Coronary artery (tissue), 2 donors: ENCODE results near the gene MAP2K5.

Experiments
- DNase-seq: peaks from one replicate; pipeline ENCODE4 v3.0.0-alpha.2; 2017; ENCODE audit warnings: low spot score
- H3K27ac ChIP-seq, 2 donors: fragments of 200-600 bp; sonication (generic); one replicate each; pipeline ENCODE4 v1.5.1; 2016 to 2019
- H3K4me3 ChIP-seq: fragments of 200-600 bp; sonication (generic); 2 replicates; pipeline ENCODE4 v1.5.1; 2016; ENCODE audit warnings: mild to moderate bottlenecking, moderate library complexity
- TF ChIP-seq, protein P1 (sequence below): fragments of 200-600 bp; sonication (generic); IDR thresholded peaks from one replicate; pipeline ENCODE4 v1.5.1; 2019; ENCODE audit warnings: antibody characterized with exemption

The MAP2K5 gene

DNA sequence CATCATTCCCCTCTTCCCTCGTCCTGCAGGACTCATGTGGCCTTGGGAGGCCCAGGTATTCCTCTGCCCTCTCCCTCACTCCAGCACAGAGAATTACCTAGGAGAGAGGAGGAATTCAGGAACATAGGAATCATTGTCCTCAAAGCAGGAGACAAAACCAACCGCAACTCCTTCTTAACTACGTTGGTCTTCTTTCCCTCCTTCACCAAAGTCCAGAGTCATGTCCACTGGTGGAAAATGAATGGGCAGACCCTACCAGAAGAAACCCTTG lies 227.8 kb downstream of the MAP2K5 start:
- TF ChIP-seq, protein P1, sequence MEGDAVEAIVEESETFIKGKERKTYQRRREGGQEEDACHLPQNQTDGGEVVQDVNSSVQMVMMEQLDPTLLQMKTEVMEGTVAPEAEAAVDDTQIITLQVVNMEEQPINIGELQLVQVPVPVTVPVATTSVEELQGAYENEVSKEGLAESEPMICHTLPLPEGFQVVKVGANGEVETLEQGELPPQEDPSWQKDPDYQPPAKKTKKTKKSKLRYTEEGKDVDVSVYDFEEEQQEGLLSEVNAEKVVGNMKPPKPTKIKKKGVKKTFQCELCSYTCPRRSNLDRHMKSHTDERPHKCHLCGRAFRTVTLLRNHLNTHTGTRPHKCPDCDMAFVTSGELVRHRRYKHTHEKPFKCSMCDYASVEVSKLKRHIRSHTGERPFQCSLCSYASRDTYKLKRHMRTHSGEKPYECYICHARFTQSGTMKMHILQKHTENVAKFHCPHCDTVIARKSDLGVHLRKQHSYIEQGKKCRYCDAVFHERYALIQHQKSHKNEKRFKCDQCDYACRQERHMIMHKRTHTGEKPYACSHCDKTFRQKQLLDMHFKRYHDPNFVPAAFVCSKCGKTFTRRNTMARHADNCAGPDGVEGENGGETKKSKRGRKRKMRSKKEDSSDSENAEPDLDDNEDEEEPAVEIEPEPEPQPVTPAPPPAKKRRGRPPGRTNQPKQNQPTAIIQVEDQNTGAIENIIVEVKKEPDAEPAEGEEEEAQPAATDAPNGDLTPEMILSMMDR = no peak
- H3K4me3 ChIP-seq = no peak overlapping the region
- no peak for DNase-seq
- no peak overlapping the region for H3K27ac ChIP-seq

DNA sequence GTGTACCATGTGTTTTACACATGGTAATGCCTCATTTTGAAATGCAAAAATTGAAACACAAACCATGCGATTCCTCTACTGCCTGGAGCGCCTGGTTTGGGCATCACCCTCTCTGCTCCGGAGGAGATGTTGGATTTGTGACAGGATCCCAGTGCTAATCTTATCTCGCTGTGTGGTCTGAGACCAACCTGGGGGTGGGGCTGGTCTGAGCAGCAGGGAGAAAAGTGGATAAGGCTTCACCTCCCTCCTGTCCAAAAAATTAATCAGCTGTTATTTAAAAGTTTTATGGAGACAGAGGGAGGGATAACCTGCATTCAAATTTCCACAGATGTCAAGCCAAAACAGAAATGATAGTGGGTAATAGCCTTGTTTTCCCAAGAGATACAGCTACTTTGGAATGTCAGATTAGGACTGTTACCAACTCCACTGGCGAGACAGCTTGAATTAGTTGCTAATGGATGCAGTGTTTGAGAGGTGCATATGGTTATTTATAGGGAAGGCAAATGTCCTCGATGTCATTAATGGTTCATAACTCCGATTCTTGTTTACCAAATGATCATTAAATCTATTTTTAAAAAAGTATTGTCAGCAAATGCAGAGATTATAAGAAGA lies 228.8 kb downstream of the MAP2K5 start:
- no peak for DNase-seq
- H3K4me3 ChIP-seq = no peak overlapping the region
- H3K27ac ChIP-seq = no peak overlapping the region
- TF ChIP-seq, protein P1 = no peak

DNA sequence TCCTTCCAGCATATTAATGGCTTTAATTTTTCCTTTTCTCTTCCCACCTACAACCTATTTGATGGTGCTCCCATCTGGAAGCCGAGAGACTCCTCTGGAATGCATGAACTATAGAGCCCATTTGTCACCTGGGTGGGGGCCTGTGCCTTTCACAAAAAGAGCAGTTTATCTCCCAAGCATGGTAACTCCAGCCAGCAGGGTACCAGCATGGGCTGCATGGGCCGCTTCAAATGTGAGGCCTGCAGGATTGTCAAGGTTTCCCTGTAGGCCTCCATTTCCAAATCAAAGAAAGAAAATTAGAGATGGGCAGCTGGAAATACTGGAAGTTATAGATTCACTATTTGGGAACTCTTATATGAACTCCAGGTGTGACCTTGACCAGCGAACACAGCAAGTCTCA lies 232.1 kb downstream of the MAP2K5 start:
- no peak for DNase-seq
- Histone ChIP-seq H3K4me3 (no peak overlapping the region), H3K27ac (no peak overlapping the region)
- TF ChIP-seq, protein P1 = no peak

DNA sequence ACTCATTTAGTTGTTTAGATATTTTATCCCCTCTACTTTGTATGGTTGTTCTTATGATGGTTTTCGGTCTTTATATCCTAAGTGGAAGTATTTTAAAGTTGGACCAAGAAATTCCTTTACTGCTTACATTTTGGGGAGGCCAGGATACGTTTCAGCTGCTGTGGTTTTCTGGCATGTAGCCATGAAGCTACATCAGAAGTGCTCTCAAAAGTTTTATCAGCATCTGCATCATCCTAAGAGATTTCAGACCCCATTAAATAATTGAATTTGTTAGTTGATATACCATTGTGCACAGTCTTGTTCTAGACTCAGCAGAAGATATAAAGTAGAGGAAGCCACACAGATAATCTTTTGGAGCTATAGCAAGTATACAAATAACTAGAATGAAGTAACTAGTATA lies 232.7 kb downstream of the MAP2K5 start:
- no peak overlapping the region for H3K4me3 ChIP-seq
- H3K27ac ChIP-seq = no peak overlapping the region
- TF ChIP-seq, protein P1 = no peak
- DNase-seq = no peak

DNA sequence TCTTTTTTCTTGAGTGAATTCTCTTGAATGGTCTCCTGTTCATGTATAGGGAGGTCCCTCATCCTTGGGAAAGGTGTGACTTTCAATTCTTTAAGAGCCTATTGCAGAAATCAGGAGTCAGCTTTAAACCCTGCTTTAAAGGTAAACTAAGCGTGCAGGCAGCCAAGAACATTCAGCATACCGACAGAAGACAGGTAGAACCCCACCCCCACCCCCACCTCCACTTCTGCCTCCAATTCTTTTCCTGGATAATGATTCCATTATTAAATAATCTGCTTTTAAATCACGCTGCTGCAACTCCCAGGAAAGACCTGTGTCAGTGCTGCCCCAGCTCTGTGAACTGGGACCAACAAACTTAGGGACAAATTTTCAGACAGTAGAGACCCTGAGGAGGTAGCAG lies 233.5 kb downstream of the MAP2K5 start:
- no peak for DNase-seq
- Histone ChIP-seq H3K4me3 (no peak overlapping the region), H3K27ac (no peak overlapping the region)
- TF ChIP-seq, protein P1 = no peak

DNA sequence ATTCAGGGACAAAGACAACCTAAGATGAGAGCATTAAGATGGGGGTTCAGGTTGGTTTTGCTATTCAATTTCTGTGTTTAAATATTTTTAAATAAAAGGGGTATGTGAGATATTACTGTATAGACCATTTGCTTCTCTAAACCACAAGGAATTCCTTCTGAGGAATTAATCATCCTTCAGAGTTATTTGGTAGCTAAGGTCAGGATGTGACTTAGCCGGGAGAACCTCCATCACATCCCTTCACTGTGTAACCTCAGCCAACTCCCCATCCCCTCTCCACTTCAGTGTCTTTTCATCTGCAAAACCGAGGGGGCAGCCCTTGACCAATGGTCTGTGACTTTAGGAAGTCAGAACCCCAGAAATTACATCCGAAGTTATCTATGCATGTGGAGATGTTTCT lies 234.1 kb downstream of the MAP2K5 start:
- TF ChIP-seq, protein P1 = no peak
- H3K4me3 ChIP-seq = no peak overlapping the region
- H3K27ac ChIP-seq = no peak overlapping the region
- DNase-seq = no peak

DNA sequence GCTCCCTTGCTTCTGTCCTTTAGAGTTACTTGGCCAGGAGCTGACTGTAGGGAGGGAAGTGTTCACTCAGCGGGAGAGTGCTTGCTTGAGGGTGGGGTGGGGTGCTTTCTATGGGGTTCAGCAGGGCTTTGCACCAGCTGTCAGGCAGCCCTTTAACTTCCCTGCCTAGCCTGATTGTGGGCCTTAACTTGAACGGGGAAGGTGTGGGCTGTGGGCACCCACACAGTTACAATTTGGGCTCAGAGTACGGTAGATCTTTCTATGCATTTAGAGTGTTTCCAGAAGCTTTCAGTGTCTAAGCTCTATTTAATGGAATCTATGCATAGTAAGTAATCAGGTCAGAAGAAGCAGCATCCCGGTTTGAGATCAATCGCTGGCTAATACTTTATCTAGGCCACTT lies 234.6 kb downstream of the MAP2K5 start:
- no peak overlapping the region for H3K4me3 ChIP-seq
- TF ChIP-seq, protein P1 = no peak
- H3K27ac ChIP-seq = no peak overlapping the region
- no peak for DNase-seq
